Measurements from ENCODE around the gene CCDC82. TPM values are rescaled to one million over a fixed set of nuclear protein-coding genes. Genes with fewer than 3 reads are reported as not detected.

CCDC82 gene
- total RNA-seq, 4 donors from 2014 or later: 34.1 to 43.4 (median 41.4) TPM

- TF ChIP-seq, protein P1, sequence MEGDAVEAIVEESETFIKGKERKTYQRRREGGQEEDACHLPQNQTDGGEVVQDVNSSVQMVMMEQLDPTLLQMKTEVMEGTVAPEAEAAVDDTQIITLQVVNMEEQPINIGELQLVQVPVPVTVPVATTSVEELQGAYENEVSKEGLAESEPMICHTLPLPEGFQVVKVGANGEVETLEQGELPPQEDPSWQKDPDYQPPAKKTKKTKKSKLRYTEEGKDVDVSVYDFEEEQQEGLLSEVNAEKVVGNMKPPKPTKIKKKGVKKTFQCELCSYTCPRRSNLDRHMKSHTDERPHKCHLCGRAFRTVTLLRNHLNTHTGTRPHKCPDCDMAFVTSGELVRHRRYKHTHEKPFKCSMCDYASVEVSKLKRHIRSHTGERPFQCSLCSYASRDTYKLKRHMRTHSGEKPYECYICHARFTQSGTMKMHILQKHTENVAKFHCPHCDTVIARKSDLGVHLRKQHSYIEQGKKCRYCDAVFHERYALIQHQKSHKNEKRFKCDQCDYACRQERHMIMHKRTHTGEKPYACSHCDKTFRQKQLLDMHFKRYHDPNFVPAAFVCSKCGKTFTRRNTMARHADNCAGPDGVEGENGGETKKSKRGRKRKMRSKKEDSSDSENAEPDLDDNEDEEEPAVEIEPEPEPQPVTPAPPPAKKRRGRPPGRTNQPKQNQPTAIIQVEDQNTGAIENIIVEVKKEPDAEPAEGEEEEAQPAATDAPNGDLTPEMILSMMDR (IDR thresholded peaks at IDR 0.05; ENCODE audit: low read depth): no peak
These were observed 31.4 kb downstream of the CCDC82 start for GRCh38 chr11:96358321-96358720.

GRCh38 chr11:96357794-96358193 is 31.9 kb downstream of the CCDC82 start:
- TF ChIP-seq, protein P1 (IDR thresholded peaks at IDR 0.05; ENCODE audit: low read depth): no peak

DNA sequence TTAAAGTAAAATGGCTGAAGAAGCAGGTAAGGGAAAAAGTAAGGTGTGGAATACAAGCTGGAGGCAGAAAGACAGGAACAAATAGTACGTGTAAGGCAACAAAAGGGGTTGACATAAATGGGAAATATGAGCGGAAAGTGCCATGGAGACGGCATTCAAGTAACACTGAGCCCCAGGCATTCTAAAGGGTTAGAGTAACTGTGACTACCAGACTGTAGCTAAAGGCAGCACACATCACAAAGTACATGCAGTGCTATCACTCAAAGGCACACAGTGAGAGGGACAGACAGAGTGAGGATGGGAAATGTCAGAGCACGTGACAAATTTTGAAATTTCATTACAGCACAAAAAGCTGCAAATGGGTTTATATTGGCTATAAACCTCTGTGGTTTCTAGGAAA is 32.9 kb downstream of the CCDC82 start:
- TF ChIP-seq, protein P1 (IDR thresholded peaks at IDR 0.05; ENCODE audit: low read depth): no peak

DNA sequence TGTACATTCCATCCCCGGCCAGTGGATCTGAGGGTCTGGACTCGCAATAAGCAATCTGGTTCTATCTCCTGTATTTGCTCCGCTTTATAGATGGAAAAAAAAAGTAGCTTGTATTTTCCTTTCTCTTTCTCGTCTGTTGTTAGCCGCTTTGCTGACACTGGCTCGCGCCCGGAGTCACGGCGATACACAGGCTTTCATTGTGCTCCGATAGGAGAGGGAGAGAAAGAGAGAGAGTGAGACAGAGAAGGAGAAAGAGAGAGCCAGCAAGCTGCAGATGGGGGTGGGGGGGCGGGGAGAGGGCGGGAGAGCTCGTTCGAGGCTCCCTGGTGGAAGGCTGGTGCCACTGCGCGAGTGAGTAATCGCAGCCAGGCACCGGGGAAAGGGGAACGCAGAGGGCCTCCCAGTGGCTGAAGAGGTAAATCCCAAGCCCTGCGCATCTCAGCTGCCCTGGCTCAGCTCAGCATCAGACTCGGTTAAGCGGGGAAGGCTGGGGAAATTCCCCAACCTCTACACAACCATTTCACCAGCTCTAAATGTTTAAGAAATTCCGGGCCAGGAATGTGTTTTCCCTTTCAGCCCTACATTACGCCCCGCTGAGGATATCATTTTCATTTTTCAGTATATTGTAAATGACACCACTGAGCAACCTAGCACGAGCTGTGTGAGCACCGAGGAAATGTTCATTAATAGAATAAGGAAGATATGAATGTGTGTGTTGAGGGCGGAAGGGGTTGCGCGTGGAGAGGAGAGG is 46.6 kb downstream of the CCDC82 start, which contains the start of gene MAML2:
Gene MAML2 (minus strand): TSS at position 235 of the 751 bp plus-strand sequence. CDS start 1,300 bp downstream, outside the sequence.
- TF ChIP-seq, protein P1 (IDR thresholded peaks at IDR 0.05; ENCODE audit: low read depth): no peak

- TF ChIP-seq, protein P1 (IDR thresholded peaks at IDR 0.05; ENCODE audit: low read depth): no peak
These were observed 47.4 kb downstream of the CCDC82 start for GRCh38 chr11:96342014-96342960.

GRCh38 chr11:96341211-96342013 is 48.3 kb downstream of the CCDC82 start:
- TF ChIP-seq, protein P1 (IDR thresholded peaks at IDR 0.05; ENCODE audit: low read depth): no peak
